GM19023 (cell line): ENCODE measurements around the gene ARPC1A.
"Not testable (repeated sequence)": the region's sequence is repeated elsewhere in the genome, so short reads cannot be mapped to it uniquely, and the experiment has no call there.

Experiments
- ATAC-seq: cut with Tn5 transposase; IDR thresholded peaks from one replicate; pipeline ENCODE4 v1.9.1; 2021; ENCODE audit warnings: mild to moderate bottlenecking, moderate library complexity; ENCODE audit not compliant: unreplicated experiment

Gene ARPC1A

DNA sequence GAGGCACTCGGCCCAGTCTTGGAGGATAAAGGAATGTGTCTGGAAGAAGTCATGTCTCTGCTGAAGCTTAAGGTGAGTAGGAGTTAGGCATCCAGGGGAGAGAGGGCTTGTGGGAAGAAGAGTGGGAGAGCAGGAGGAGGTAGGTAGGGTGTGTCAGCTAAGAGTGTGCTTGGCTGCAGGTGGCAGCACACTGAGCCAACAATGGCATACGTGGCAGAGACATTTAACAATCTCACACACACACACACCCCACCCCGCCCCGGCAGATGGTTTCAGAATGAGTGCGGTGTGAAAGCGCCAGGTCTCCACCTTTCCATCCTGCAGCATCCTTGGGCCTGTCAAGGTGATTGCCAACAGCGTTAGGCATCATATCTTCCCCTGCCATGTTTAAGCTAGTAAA is 11.2 kb upstream of the ARPC1A start:
- no peak for ATAC-seq

DNA sequence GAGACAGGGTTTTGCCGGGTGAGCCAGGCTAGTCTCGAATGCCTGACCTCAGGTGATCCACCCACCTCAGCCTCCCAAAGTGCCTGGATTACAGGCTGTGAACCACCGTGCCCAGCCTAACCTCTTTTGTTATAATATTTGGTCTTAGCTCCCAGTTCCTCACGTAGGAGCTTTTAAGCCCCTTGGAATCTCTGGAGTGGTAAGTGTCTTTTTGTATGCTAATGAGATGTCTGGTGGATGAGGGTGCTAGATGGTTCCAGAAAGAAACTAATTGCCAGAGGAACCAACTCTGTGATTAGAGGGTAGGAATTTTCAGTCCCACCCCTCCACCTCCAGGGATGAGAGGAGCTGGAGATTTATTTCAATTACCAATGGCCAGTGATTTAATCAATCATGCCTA is 5.3 kb upstream of the ARPC1A start:
- ATAC-seq: no peak

DNA sequence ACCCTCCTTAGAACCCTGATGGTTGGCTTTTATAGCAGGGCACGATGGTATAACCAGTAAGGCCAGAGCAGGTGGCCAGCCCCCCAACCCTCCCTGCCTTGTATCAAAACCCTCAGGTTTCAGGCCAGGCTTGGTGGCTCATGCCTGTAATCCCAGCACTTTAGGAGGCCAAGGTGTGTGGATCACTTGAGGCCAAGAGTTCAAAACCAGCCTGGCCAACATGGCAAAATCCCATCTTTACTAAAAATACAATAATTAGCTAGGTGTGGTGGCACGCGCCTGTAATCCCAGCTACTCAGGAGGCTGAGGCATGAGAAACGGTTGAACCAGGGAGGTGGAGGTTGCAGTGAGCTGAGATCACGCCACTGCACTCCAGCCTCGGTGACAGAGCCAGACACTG is 3.0 kb upstream of the ARPC1A start:
- not testable (repeated sequence) for ATAC-seq

DNA sequence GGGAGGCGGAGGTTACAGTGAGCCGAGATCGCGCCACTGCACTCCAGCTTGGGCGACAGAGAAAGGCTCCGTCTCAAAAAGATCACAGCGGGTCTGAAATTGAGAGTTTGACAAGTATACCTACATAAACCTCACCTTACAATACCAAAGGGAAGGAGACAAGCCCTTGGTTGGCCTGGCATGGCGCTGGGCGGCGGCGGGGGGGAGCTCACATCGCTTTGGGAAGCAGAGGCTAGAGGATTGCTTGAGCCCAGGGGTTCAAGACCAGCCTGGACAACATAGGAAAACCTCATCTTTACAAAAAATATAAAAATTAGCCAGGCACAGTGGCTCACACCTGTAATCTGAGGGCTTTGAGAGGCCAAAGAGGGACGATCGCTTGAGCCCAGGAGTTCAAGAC is 1.1 kb upstream of the ARPC1A start:
- no peak for ATAC-seq

DNA sequence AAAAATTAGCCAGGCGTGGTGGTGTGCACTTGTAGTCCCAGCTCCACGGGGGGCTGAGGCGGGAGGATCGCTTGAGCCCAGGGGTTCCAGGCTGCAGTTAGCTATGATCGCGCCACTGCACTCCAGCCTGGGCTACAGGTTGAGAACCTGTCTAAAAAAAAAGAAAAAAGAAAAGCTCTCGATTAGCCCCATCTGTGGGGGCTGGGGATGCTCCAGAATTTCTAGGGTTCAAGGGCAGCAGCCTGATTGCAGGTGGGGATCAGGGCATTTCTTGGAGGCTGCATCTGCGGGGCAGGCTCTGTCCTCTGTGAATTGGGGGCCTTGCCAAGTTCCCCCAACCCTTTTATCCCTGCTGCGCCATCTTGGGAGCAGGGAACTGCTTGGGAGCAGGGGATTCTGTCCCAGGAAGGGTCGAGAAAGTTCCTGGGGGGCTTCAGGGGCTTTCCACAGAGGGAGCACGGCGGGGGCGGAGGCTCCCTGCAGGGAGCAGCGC is 651 bp upstream of the ARPC1A start:
- no peak for ATAC-seq

DNA sequence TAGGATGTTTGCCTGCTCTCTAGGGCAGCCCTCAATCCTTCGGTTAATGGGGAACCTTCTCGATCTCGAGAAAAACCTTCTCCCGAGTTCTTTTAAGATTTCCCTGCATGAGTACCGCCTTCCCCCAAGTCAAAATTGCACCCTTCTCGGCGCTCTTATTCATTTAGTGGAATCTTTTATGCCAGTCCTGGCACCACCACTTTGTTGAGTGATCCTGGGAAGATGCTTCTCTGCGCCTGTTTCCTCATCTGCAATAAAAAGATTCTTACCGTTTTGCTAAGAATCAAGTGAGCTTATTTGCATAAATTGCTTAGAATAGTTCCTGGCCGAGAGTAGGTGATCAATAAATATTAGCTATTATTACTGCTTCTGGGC is 697 bp downstream of the ARPC1A start:
- ATAC-seq: no peak

DNA sequence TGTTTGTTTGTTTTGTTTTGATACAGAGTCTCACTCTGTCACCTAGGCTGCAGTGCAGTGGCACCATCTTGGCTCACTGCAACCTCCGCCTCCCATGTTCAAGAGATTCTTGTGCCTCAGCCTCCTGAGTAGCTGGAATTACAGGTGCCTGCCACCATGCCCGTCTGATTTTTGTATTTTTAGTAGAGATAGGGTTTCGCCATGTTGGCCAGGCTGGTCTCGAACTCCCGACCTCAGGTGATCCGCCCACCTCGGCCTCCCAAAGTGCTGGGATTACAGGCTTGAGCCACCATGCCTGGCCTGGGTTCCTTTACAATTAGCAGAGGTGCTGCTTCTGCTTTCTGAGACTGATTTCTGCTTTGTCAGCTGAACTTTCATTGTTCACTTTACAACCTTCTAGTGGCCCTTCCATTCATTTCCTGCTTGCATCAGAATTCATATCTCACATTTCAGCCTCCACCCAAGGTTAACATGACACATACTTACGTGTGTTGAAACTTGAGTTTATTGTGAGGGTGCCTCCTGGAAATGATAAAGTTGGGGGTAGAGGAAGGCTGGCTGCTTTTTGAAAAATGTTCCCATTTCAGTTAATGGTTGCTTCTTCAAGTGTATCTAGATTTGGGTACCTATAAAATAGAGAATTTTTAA is 4.7 kb downstream of the ARPC1A start:
- ATAC-seq: not testable (repeated sequence)

DNA sequence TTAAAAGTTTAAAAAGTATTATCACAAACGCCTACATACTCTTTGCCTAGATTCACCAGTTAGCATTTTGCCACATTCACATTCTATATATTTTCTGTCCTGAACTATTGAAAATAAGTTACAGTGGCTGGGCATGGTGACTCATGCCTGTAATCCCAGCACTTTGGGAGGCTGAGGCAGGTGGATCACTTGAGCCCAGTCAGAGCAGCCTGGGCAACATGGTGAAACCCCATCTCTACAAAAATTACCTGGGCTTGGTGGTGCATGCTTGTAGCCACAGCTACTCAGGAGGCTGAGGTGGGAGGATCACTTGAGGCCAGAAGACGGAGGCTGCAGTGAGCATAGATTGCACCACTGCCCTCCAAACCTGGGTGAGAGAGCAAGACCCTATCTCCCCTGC is 5.3 kb downstream of the ARPC1A start:
- no peak for ATAC-seq

DNA sequence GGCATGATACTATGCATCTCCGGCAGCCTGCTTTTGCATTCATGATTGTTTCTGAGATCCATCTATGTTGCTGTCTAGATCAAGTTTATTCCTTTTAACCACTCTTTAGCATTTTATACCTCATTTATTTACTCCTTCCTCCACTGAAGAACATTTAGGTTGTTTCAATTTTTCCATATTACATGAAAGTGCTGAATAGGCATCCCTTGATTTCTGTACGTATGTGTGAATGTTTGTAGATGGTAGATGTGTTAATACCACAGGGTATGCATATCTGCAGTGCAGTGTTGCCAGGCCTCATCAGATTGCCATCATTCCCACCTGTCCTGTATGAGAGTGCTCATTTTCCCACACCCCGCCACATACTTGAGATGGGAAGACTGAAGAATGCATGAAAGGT is 13.9 kb downstream of the ARPC1A start:
- no peak for ATAC-seq

DNA sequence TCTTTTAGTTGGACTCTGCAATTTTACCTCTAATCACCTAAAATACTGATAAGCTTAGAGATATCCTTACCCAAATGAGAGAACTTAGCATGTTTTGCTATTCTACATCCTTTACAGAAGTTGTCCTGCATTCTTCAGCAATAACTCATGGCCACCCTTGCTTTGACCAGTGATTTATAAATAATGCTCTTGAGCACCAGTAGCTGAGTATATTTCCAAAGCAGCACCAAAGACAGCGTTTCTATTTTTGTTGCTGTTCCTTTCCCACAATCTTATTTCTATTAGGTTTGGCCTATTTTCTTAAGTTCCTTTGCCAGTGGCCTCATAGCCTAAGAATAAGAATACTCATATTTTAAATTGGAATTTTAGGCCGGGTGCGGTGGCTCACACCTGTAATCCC is 15.0 kb downstream of the ARPC1A start:
- ATAC-seq: no peak

DNA sequence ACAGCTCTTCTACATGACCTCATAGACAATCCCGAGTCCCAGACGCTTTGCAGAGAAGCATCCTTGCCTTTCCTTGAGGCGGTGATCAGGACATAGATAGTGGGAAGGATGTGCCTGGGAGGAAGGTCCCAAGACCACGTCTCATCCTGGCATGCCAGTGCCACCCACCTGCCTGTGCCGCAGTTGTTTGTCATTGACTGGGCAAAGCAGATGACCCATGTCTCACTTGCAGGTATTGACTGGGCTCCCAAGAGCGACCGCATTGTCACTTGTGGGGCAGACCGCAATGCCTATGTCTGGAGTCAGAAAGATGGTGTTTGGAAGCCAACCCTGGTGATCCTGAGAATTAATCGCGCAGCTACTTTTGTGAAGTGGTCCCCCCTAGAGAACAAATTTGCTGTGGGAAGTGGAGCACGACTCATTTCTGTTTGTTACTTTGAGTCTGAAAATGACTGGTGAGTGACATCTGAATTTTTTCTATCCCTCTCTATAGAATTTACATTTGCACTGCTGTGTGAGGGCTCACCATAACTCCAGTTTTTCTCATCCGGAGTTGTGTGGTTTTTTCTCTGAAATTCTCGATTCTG is 18.5 kb downstream of the ARPC1A start:
- ATAC-seq: no peak

DNA sequence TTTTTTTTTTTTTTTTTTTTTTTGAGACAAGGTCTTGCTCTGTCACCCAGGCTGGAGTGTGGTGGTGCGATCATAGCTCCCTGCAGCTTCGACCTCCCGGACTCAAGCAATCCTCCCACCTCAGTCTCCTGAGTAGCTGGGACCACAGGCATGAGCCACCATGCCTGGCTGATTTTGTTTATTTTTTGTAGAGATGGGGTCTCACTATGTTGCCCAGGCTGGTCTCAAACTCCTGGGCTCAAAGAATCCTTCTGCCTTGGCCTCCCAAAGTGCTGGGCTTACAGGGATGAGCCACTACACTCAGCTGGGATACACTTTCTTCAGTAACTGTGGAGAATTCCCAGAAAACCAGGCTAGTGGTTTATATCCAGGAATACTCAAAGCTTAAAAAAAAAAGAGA is 24.9 kb downstream of the ARPC1A start:
- ATAC-seq: not testable (repeated sequence)

DNA sequence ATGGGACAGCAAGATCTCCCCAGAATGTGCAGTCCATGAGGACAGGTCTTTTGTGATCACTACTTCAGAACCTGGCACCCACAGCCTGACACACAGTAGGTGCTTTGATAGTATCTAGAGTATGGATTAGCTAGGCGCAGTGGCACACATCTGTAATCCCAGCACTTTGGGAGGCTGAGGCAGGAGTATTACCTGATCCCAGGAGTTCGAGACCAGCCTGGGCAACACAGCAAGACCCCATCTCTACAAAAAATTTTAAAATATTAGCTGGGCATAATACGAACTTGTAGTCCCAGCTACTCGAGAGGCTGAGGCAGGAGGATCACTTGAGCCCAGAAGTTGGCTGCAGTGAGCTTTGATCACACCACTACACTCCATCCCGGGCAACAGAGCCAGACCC is 26.5 kb downstream of the ARPC1A start:
- ATAC-seq: no peak

DNA sequence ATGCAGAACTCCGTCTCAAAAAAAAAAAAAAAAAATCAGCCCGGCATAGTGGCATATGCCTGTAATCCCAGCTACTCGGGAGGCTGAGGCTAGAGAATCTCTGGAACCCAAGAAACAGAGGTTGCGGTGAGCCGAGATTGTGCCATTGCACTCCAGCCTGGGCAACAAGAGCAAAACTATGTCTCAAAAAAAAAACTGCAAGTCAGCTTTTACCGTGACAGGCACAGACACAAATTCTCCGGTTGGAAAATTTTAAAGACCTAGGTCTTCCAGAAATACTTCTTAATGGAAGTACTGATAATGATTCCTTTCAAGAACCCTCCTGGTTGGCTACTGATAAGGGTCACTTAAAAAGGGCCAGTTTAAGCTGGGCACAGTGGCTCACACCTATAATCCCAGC is 29.4 kb downstream of the ARPC1A start:
- no peak for ATAC-seq

DNA sequence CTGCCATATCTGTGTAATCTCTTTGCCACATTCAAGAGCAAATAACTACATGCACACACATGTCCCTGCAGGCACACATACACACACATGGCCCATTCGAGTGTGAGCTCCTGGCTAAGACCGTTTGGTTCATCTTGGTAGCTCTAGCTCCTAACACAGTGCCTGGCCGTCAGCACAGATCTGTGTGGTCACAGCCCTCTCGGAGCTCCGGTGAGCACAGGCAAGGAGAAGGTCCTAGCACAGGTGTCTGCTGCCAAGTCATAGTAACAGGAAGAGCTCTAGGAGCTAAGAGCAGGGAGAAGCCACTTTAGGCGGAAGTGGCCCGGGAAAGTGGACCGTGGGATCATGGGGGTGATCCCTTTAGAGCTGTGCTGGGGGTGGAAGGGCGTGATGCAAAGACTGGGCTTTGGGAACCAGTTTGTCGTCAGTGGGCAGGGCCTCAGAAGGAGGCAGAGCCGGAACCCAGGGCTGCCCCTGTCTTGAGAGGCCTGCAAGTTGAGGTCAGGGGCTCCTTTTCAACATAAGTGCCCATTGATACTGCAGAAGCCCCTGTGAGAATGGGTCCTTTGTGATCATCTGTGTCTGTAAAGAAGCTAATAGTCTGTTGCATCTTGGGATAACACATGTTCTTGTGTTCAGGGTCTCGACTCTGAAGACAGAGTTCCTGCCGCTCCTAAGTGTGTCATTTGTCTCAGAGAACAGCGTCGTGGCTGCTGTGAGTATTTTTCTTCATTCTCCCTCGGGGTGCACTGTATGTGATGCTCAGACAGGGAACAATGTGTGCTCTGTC is 32.2 kb downstream of the ARPC1A start:
- no peak for ATAC-seq

DNA sequence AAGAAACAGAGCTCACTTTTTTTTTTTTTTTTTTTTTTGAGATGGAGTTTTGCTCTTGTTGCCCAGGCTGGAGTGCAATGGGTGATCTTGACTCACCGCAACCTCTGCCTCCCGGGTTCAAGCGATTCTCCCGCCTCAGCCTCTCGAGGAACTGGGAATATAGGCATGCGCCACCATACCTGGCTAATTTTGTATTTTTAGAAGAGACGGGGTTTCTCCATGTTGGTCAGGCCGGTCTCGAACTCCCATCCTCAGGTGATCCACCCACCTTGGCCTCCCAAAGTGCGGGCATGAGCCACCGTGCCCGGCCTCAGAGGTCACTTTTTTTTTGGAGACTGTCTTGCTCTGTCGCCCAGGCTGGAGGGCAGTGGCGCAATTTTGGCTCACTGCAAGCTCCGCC is 32.8 kb downstream of the ARPC1A start:
- ATAC-seq: not testable (repeated sequence)

DNA sequence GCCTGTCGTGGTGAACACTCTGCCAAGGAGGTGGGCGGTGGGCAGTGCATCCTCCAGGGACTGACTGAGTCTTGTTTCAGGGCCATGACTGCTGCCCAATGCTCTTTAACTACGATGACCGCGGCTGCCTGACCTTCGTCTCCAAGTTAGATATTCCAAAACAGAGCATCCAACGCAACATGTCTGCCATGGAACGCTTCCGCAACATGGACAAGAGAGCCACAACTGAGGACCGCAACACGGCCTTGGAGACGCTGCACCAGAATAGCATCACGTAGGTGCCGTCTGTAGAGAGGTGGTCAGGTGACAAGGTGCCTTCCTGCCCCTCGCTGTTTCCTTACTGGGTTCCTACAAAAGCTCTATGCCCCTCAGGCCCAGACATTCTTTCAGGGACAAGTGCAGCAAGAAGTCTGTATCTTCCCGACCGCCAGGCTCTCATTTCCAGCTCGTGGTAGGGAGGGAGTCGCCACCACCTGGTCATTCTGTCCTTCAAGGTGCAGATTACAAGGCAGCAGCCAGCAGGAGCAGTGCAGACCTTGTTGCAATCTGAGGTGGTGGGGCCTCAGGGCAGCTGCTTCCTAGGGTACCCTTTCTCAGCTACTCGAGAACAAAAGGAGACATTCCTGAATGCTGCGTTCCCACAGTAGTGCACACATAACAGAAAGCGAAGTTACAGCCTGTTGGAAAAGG is 33.9 kb downstream of the ARPC1A start:
- ATAC-seq: no peak

DNA sequence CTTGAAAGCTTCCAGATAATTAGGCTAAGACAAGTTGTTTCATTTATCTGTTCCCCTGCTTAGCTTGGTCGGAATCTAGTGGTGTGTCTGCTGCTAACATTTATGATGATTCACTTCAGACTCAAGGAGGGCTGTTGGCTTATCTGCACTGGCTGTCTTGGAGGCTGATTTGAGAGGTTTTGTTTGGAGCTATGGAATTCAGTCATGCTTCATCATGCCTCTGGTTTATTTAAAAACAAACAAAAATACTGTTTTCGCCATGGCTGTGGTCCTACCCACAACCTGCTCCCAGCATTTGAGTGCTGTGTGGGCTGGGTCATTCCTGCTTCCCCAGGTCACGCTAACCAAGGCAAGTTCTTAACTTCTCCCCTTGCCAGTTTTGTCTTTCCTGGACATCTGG is 37.1 kb downstream of the ARPC1A start:
- no peak for ATAC-seq

DNA sequence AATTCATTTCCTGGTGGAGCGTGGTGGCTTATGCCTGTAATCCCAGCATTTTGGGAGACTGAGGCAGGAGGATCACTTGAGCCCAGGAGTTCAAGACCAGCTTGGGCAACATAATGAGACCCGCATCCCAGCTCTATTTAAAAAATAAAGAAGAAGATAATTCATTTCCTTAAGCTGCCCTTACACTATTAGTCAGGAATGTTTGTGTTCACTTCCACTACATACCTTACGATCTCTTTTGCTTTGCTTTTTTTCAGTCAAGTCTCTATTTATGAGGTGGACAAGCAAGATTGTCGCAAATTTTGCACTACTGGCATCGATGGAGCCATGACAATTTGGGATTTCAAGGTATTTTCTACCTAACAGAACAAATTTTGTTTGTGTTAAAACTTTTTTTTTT is 37.6 kb downstream of the ARPC1A start:
- ATAC-seq: no peak

DNA sequence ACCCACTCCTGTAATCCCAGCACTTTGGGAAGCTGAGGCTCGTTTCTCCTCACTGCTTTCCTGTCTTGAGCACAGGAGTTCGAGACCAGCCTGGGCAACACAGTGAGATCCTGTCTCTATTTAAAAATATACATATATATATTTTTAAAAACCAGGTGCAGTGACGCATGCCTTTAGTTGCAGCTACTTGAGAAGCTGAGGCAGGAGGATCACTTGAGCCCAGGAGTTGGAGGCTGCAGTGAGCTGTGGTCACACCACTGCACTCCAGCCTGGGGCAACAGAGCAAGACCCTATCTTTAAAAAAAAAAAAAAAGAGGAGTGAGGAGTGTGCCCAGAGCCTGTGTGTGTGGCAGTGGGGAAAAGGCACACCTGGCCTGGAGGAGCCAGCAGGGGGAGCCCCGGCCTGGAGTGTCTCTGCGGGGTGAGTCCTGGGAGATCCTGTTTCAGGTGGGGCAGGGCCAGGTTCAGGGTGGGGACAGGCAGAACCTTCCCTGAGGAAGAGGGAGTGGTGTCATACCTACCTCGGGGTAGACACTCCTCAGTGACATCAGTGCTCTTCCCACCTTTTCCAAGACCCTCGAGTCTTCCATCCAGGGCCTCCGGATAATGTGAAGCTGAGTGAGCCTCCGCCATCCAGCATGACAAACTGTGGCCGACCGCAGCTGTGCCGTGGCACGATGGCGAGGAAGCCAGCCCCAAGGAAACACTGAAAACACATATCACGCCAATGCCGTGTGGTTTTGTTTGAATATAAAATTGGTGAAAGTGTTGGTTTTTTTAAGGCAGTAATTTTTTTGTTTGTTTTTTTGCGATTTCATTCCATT is 39.8 kb downstream of the ARPC1A start:
- no peak for ATAC-seq

DNA sequence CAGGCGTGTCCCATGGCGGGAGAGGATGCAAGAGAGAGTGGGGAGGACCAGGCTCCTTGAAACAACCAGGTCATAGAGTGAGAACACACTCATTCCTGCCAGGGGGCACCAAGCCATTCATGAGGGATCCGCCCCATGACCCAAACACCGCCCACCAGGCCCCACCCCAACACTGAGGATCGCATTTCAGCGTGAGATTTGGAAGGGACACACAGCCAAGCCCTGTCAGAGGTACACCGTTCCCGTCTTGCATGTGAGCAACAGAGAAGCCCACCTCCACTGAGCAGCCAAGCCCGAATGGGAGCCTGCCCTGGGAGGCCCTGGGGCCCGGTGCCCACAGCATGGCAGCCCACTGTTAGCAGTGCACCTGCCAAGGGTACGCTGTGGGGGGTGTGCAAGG is 40.9 kb downstream of the ARPC1A start:
- ATAC-seq: no peak
